Vagina (tissue), 2 donors: Measurements from ENCODE around the gene C12orf60. TPM values are rescaled to one million over a fixed set of nuclear protein-coding genes. Genes with fewer than 3 reads are reported as not detected.

Experiments used
- DNase-seq, 2 donors: peaks; one replicate each; pipeline ENCODE4 v3.0.0-alpha.2; 2017; ENCODE audit errors: extremely low spot score in 2 of 2
- H3K27ac ChIP-seq: fragments of 200-600 bp; sonication (generic); one replicate; pipeline ENCODE4 v1.5.1; 2019
- H3K27me3 ChIP-seq: fragments of 200-600 bp; sonication (generic); one replicate; pipeline ENCODE4 v1.5.1; 2019
- H3K36me3 ChIP-seq, 2 donors: fragments of 200-600 bp; sonication (generic); one replicate each; pipeline ENCODE4 v1.5.1; 2017 to 2019
- H3K4me1 ChIP-seq: fragments of 200-600 bp; sonication (generic); one replicate; pipeline ENCODE4 v1.5.1; 2019
- H3K4me3 ChIP-seq, 2 donors: fragments of 200-600 bp; sonication (generic); 1 replicate in 1 of 2; 2 replicates in 1 of 2; pipeline ENCODE4 v1.5.1; 2016 to 2019
- H3K9me3 ChIP-seq: fragments of 200-600 bp; sonication (generic); one replicate; pipeline ENCODE4 v1.5.1; 2019
- CTCF ChIP-seq, 3 experiments: fragments of 450-650 bp in 2 of 3; fragments of 200-600 bp in 1 of 3; sonication (generic) in 1 of 3; IDR thresholded peaks; one replicate each; pipeline ENCODE4 v1.5.1; 2017 to 2019; ENCODE audit warnings: antibody characterized with exemption in 3 of 3, mild to moderate bottlenecking in 2 of 3, moderate library complexity in 2 of 3
- POLR2A ChIP-seq, 2 donors: fragments of 450-650 bp; IDR thresholded peaks; one replicate each; pipeline ENCODE4 v1.6.1; 2017; ENCODE audit warnings: antibody characterized with exemption in 2 of 2, mild to moderate bottlenecking in 2 of 2, moderate library complexity in 2 of 2
- POLR2AphosphoS5 ChIP-seq, 2 donors: sonication (generic); formaldehyde crosslinking; IDR thresholded peaks; one replicate each; pipeline ENCODE4 v1.9.0; 2017; ENCODE audit warnings: antibody characterized with exemption in 2 of 2, mild to moderate bottlenecking in 2 of 2, low read depth in 1 of 2; ENCODE audit not compliant: insufficient read depth in 1 of 2
- intact Hi-C: fragments of 100-400 bp; cut with DNase I; formaldehyde crosslinking; loops from one replicate; pipeline ENCODE4 v1.15.1; 2023
- total RNA-seq: library from RNA; depleted of rRNA; stranded (reverse); fragments of >200 nt; gene quantifications from one replicate; pipeline ENCODE4 v1.2.3, GENCODE V29; 2016

The C12orf60 gene
- total RNA-seq, 1 donor from 2014 or later = 0.74 TPM

GRCh38 chr12:14860490-14860889 lies 57.0 kb downstream of the C12orf60 start:
- DNase-seq = no peak
- H3K4me3 ChIP-seq = no peak overlapping the region
- intact Hi-C loops = no loop called here
- no peaks in the 10 kb centered on the region for H3K4me1 ChIP-seq
- H3K36me3 ChIP-seq = no peaks in the 10 kb centered on the region
- H3K27ac ChIP-seq = no peak overlapping the region
- H3K9me3 ChIP-seq = no peaks in the 10 kb centered on the region
- no peaks in the 10 kb centered on the region for H3K27me3 ChIP-seq
- no peak for TF ChIP-seq POLR2A (IDR thresholded peaks at IDR 0.05)
- TF ChIP-seq POLR2AphosphoS5 (IDR thresholded peaks at IDR 0.05; ENCODE audit: insufficient read depth in 1 of 2, low read depth in 1 of 2) = no peak
- TF ChIP-seq CTCF (IDR thresholded peaks at IDR 0.05) = no peak

- TF ChIP-seq POLR2AphosphoS5 (IDR thresholded peaks at IDR 0.05; ENCODE audit: insufficient read depth in 1 of 2, low read depth in 1 of 2) = no peak
- TF ChIP-seq CTCF (IDR thresholded peaks at IDR 0.05) = no peak
- TF ChIP-seq POLR2A (IDR thresholded peaks at IDR 0.05) = no peak
- Histone ChIP-seq H3K9me3 (no peaks in the 10 kb centered on the region), H3K27me3 (no peaks in the 10 kb centered on the region), H3K36me3 (no peaks in the 10 kb centered on the region), H3K4me1 (no peaks in the 10 kb centered on the region), H3K27ac (no peak overlapping the region), H3K4me3 (no peak overlapping the region)
- DNase-seq = no peak
- intact Hi-C loops = no loop called here
These were observed 65.5 kb downstream of the C12orf60 start for GRCh38 chr12:14868916-14869506.

- intact Hi-C loops = no loop called here
- no peak for DNase-seq
- TF ChIP-seq CTCF (IDR thresholded peaks at IDR 0.05) (no peak), POLR2A (IDR thresholded peaks at IDR 0.05) (no peak), POLR2AphosphoS5 (IDR thresholded peaks at IDR 0.05; ENCODE audit: insufficient read depth in 1 of 2, low read depth in 1 of 2) (no peak)
These were observed 67.8 kb downstream of the C12orf60 start for GRCh38 chr12:14871247-14871646.

GRCh38 chr12:14871886-14872285 lies 68.4 kb downstream of the C12orf60 start:
- no peaks in the 10 kb centered on the region for H3K9me3 ChIP-seq
- H3K27ac ChIP-seq = no peak overlapping the region
- no peaks in the 10 kb centered on the region for H3K4me1 ChIP-seq
- no peaks in the 10 kb centered on the region for H3K27me3 ChIP-seq
- intact Hi-C loops = no loop called here
- no peak for DNase-seq
- TF ChIP-seq POLR2AphosphoS5 (IDR thresholded peaks at IDR 0.05; ENCODE audit: insufficient read depth in 1 of 2, low read depth in 1 of 2) = no peak
- TF ChIP-seq POLR2A (IDR thresholded peaks at IDR 0.05) = no peak
- TF ChIP-seq CTCF (IDR thresholded peaks at IDR 0.05) = no peak
- no peaks in the 10 kb centered on the region for H3K36me3 ChIP-seq
- H3K4me3 ChIP-seq = no peak overlapping the region

More at GRCh38 chr12:14871247-14871646, 67.8 kb downstream of the C12orf60 start:
- Histone ChIP-seq H3K4me3 (no peak overlapping the region), H3K4me1 (no peaks in the 10 kb centered on the region), H3K9me3 (no peaks in the 10 kb centered on the region), H3K27ac (no peak overlapping the region), H3K27me3 (no peaks in the 10 kb centered on the region), H3K36me3 (no peaks in the 10 kb centered on the region)

- Histone ChIP-seq H3K27me3 (no peaks in the 10 kb centered on the region), H3K4me3 (no peak overlapping the region), H3K27ac (no peak overlapping the region), H3K36me3 (no peaks in the 10 kb centered on the region), H3K9me3 (no peaks in the 10 kb centered on the region), H3K4me1 (no peaks in the 10 kb centered on the region)
- no peak for DNase-seq
- intact Hi-C loops = no loop called here
- no peak for TF ChIP-seq POLR2A (IDR thresholded peaks at IDR 0.05)
- TF ChIP-seq CTCF (IDR thresholded peaks at IDR 0.05) = no peak
- no peak for TF ChIP-seq POLR2AphosphoS5 (IDR thresholded peaks at IDR 0.05; ENCODE audit: insufficient read depth in 1 of 2, low read depth in 1 of 2)
These were observed 70.1 kb downstream of the C12orf60 start for GRCh38 chr12:14873440-14874185.
